GM19035 (cell line): Measurements from ENCODE around the gene PTPN20.

Source experiments
- ATAC-seq: cut with Tn5 transposase; IDR thresholded peaks from one replicate; pipeline ENCODE4 v1.9.1; 2021; ENCODE audit not compliant: unreplicated experiment

Gene PTPN20

DNA sequence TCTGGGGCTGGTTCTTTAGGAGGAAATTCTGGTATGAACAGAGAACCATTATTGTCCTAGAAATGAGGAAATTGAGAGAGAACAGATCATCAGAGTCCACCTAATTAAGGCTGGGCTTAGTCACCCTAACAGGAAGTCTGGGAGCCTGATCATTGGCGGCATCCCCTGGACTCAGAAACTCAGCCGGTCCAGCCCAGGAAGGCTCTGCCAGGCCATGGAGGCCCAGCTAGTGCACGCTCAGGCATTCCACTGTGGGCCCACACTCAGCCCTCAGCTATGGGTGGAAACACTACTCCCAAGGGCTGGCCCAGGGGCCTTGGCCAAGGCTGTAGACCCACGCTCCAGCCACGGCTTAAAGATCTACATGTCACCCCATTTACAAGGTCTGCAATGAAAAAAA is 109.2 kb downstream of the PTPN20 start:
- ATAC-seq: no peak

GRCh38 chr10:47021850-47022249 is 110.6 kb downstream of the PTPN20 start:
- no peak for ATAC-seq

GRCh38 chr10:47022311-47023131 is 111.3 kb downstream of the PTPN20 start:
- ATAC-seq: no peak

GRCh38 chr10:47023237-47024045 is 112.2 kb downstream of the PTPN20 start:
- ATAC-seq: no peak

- no peak for ATAC-seq
Observed at GRCh38 chr10:47024046-47024322, 112.8 kb downstream of the PTPN20 start.

DNA sequence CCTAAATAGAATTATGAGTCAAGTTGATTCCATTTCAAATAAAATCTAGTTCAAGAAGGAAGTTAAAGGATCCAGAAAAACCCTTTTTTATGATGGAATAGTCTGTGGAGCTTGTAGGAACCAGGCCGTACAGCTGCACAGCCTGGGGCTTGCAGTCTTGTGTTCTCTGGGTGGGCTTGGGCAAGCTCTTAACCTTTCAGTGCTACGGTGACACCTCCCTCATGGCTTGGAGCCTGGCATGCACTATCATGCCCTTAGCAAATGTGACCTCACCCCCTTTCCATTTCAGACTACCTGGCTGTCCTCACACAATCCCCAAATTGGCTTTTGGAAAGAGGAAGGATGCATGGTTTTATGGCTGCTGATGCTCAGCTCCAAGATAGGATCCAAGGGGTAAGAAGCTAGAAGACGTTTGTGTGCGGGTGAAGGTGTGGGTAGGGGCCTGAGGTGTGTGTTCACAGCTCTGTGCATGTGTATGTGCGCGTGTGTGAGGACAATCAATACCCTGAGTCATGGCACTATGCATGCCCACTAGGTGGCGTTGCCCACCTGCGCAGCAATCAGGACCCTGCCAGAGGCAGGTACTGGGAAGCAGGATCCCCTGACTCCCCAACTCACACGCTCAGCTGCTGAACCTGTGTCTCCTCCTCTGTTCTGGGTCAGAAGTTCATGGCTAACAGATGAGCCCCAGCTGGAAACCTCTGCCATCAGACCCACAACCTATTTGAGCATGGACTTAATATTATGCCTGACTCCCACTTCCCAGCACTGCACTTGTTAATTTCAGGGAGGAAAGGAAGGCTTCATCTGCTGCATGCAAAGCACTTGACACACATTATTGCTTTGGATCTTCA is 113.4 kb downstream of the PTPN20 start:
- peak; percentile 66 for ATAC-seq

GRCh38 chr10:47025253-47025539 is 114.0 kb downstream of the PTPN20 start:
- no peak for ATAC-seq

GRCh38 chr10:47025540-47026300 is 114.5 kb downstream of the PTPN20 start:
- no peak for ATAC-seq

- ATAC-seq: no peak
Observed at GRCh38 chr10:47026301-47027107, 115.3 kb downstream of the PTPN20 start.

GRCh38 chr10:47027108-47027783 is 116.0 kb downstream of the PTPN20 start:
- no peak for ATAC-seq

DNA sequence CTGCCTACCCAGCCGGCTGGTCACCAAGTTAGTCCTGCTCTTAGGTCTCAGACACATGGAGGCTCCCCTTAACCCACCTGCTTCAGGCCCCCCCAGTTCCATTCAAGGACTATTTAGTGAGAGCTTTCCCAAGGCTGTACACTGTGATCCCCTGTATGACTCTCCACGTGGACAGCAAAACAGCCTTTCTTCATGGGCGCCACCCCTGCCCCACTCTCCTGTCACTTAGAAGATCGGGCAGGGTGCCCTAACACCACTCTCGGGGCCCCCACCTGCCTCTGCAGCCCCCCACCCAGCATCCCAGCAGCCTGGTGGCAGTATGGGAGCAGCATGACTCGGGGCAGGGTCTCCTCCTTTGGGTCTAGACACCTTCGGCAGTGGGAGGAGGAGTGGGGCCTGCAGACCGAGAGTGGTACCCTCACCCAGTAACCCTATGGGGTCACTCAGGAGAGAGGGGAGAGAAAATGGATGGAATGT is 116.6 kb downstream of the PTPN20 start:
- no peak for ATAC-seq

DNA sequence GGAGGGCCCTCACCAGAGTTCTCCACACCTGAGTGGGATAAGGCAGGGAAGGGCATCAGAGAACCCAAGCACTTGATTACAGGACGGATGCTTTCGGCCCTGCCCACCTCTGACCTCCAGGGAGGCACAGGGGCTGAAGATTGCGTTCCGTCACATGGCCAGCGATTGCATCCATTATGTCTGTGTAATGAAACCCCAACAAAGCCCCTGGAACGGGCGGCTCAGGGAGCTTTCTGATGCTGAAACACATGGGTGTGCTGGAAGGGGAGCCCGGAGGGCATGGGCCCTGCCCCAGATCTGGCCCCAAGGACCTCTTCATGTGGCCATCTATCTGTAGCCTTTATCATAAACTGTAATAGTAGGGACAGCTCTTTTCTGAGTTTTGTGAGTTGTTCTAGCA is 117.2 kb downstream of the PTPN20 start:
- ATAC-seq: no peak

DNA sequence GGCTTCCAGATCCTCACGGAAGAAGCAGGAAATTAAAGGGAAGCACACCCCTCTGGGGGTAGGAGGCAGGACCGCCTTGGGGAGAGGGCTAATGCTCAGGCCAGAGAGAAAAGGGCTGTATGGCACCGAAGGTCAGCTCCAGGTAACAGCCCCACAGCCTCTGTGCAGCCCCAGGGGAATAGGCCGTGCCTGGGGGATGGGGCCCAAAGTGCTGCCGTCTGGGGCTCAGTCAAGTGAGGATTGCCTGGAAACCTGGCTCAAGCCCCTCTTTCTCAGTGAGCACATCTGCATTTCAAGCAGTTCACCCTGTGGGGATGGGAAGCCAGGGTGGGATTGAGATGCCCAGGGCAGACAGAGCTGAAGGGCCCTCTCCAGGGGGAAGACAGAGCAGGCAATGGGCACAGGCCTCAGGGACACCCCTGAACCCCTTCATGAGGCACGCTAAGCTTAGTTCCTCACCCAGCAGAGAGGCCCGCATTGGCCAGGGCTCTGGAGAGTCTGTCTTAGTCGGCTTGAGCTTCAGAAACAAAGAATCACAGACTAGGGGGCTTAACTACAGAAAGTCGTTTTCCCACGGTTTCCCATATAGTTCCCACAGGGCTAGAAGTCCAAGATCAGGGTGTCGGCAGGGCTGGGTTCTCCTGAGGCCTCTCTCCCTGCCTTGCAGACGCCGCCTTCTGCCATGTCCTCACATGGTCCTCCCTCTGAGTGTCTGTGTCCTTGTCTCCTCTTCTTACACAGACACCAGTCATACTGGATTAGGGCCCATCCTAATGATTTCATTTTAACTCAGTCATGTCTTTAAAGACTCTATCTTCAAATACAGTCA is 118.2 kb downstream of the PTPN20 start:
- ATAC-seq: no peak

DNA sequence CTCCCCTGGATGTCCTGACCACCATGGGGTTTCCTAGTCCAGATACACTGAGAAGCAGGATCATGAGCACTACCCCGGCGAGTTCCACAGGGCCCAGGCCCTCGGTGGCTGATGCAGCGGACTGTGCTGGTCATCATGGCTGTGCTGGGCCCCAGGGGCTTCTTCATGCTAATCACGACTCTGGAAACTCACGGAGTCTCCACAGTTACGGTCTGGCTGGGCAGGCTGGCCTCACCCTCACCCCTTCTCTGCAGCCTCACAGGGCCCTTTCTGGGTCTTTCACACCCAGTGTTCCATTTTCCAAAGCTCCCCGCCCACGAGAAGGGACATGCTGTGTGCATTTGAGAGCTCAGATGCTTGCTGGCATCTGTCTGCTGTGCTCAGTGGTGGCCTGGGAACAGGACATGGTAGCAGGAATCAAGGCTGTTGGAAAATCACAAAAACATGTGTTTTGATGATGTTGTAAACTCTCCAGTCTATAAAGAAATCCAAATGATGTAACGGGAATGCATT is 119.0 kb downstream of the PTPN20 start:
- ATAC-seq: no peak

GRCh38 chr10:47031211-47031900 is 120.1 kb downstream of the PTPN20 start:
- no peak for ATAC-seq

DNA sequence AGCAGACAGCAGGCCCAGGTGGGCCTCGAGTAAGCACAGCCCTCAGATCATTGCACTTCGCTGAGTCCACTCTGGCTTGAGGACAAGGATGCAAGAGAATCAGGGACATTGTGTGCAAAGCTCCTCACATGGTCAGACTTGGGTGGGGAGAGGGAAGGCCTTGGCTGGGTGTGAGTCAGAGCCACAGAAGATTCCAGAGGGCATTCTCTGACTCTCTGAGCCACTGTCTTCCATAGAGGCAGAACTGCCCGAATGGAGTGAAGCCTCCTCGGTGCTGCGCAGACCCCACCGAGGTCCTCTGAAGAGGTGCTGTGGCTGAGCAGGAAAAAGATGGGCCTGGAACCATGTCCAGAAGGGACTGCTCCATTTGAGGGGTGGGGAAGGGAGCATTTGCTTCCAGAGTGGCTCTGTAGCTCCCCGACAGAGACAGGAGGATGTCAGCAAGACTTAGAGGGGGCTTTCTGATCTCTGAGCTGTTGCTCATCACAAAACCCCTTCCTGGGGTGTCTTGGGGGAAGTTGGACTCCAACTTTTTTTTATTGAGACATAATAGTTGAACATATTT is 120.8 kb downstream of the PTPN20 start:
- no peak for ATAC-seq

DNA sequence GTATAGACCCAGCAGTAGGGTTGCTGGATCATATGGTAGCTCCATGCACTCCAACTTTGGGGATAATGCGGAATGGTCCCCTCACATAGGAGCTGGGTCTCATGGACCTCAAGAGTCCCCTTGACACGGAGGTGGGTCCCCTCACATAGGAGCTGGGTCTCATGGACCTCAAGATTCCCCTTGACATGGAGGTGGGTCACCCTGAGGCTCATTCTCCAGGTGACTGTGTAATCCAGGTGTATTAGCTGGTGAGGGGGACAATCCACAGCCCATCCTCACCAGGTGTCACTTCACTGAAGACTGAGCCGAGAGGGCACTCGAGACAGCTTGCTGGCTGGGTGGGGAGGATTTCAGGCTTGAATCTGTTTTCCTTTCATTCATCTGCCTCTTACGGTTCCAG is 121.9 kb downstream of the PTPN20 start:
- ATAC-seq: no peak
